Hepatocyte (in vitro differentiated cells): Measurements from ENCODE around the gene TMEM222. TPM values are rescaled to one million over a fixed set of nuclear protein-coding genes. Genes with fewer than 3 reads are reported as not detected.

ENCODE experiments used
- DNase-seq: peaks from one replicate; pipeline ENCODE4 v3.0.0-alpha.2; 2016; ENCODE audit warnings: low spot score
- H2AFZ ChIP-seq: fragments of 200-600 bp; sonication (generic); 2 replicates; pipeline ENCODE4 v1.6.0; 2016; ENCODE audit warnings: antibody characterized with exemption, mild to moderate bottlenecking
- H3K27ac ChIP-seq: fragments of 200-600 bp; sonication (generic); 2 replicates; pipeline ENCODE4 v1.5.1; 2016; ENCODE audit warnings: mild to moderate bottlenecking
- H3K27me3 ChIP-seq: fragments of 200-600 bp; sonication (generic); 2 replicates; pipeline ENCODE4 v1.6.1; 2016
- H3K36me3 ChIP-seq: fragments of 200-600 bp; sonication (generic); replicated peaks from 2 replicates; pipeline ENCODE4 v1.5.1; 2016; ENCODE audit warnings: low read depth; ENCODE audit not compliant: insufficient read depth
- H3K4me1 ChIP-seq: fragments of 200-600 bp; sonication (generic); 2 replicates; pipeline ENCODE4 v1.5.1; 2016; ENCODE audit warnings: mild to moderate bottlenecking, moderate library complexity; ENCODE audit not compliant: insufficient read depth
- H3K4me2 ChIP-seq: fragments of 200-600 bp; sonication (generic); 2 replicates; pipeline ENCODE4 v1.6.0; 2016
- H3K4me3 ChIP-seq: fragments of 200-600 bp; sonication (generic); 2 replicates; pipeline ENCODE4 v1.5.1; 2016; ENCODE audit warnings: mild to moderate bottlenecking
- H3K79me2 ChIP-seq: fragments of 200-600 bp; sonication (generic); 2 replicates; pipeline ENCODE4 v1.6.0; 2017; ENCODE audit warnings: mild to moderate bottlenecking
- H3K9me2 ChIP-seq: fragments of 200-600 bp; sonication (generic); replicated peaks from 2 replicates; pipeline ENCODE4 v1.6.0; 2017; ENCODE audit warnings: mild to moderate bottlenecking; ENCODE audit not compliant: insufficient read depth
- H3K9me3 ChIP-seq: fragments of 200-600 bp; sonication (generic); 2 replicates; pipeline ENCODE4 v1.5.1; 2016; ENCODE audit warnings: low read depth, mild to moderate bottlenecking
- H4K20me1 ChIP-seq: fragments of 200-600 bp; sonication (generic); 2 replicates; pipeline ENCODE4 v1.6.0; 2016; ENCODE audit warnings: mild to moderate bottlenecking; ENCODE audit not compliant: insufficient read depth, poor library complexity, severe bottlenecking
- EZH2 ChIP-seq: fragments of 200-600 bp; sonication (generic); IDR thresholded peaks from 2 replicates; pipeline ENCODE4 v1.6.1; 2016; ENCODE audit warnings: antibody characterized with exemption, mild to moderate bottlenecking, borderline replicate concordance
- EZH2phosphoT487 ChIP-seq: fragments of 200-600 bp; sonication (generic); IDR thresholded peaks from one replicate; pipeline ENCODE4 v1.6.1; 2018; ENCODE audit warnings: antibody characterized with exemption, mild to moderate bottlenecking, low read depth, moderate library complexity; ENCODE audit not compliant: unreplicated experiment, severe bottlenecking
- WGBS: methylation state at CpG from one replicate; pipeline ENCODE4 v1.1.6; 2016; ENCODE audit warnings: low lambda C conversion rate; ENCODE audit errors: missing lambda C conversion rate; 5-methylcytosine and 5-hydroxymethylcytosine counted together
- polyA plus RNA-seq: library from polyadenylated mRNA; unstranded; fragments of >200 nt; fragmentation: Nextera tagmentation; extraction: Ambion mirVana; gene quantifications from 2 replicates; pipeline ENCODE4 v1.2.1, GENCODE V29; 2016
- total RNA-seq: library from RNA; depleted of rRNA; stranded (reverse); fragments of >200 nt; gene quantifications from 2 replicates; pipeline ENCODE4 v1.2.3, GENCODE V29; 2014
- TF ChIP-seq, protein P1 (sequence below): fragments of 200-600 bp; sonication (generic); IDR thresholded peaks from 2 replicates; pipeline ENCODE4 v1.5.1; 2016; ENCODE audit warnings: antibody characterized with exemption, mild to moderate bottlenecking; ENCODE audit not compliant: poor library complexity

TMEM222 gene, protein sequence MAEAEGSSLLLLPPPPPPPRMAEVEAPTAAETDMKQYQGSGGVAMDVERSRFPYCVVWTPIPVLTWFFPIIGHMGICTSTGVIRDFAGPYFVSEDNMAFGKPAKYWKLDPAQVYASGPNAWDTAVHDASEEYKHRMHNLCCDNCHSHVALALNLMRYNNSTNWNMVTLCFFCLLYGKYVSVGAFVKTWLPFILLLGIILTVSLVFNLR
- total RNA-seq = 29.7 and 38.0 TPM in 2 replicates
- 55.3 and 57.1 TPM in 2 replicates for polyA plus RNA-seq

DNA sequence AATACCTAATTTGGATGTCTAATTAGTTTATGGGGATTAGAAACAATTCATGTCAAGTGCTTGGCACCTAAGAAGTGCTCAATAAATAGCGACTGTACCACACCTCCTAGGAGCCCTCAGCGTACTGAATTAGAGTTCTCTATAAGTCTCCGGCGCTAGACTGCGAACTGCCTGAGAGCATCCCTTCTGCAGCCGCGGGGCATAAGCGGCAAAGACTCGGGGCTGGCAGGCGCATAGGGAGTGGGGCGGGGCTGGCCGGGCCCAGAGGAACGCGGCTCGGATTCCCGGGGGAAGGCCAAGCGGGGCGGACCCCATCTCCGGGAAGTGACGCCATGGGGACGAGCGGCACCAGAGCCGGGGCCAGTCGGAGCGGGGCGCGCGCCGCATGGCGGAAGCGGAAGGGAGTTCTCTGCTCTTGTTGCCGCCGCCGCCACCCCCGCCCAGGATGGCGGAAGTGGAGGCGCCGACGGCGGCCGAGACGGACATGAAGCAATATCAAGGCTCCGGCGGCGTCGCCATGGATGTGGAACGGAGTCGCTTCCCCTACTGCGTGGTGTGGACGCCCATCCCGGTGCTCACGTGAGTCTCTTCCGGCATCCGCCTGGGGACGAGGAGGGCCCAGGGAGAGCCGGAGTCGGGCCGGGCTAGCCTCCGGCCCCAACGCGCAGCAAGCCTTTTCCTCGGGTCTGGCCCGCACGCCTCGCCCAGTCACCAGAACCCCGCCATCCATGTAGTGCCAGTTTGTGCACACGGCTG is at the start of gene TMEM222:
Gene TMEM222, plus strand, starts transcription at position 351 of the 756 bp plus-strand sequence. Its CDS starts 35 bp downstream, at position 386.
- peak within 1 kb of the TSS; percentile 90 for H3K4me2 ChIP-seq
- TF ChIP-seq EZH2 = no peak
- TF ChIP-seq, protein P1, sequence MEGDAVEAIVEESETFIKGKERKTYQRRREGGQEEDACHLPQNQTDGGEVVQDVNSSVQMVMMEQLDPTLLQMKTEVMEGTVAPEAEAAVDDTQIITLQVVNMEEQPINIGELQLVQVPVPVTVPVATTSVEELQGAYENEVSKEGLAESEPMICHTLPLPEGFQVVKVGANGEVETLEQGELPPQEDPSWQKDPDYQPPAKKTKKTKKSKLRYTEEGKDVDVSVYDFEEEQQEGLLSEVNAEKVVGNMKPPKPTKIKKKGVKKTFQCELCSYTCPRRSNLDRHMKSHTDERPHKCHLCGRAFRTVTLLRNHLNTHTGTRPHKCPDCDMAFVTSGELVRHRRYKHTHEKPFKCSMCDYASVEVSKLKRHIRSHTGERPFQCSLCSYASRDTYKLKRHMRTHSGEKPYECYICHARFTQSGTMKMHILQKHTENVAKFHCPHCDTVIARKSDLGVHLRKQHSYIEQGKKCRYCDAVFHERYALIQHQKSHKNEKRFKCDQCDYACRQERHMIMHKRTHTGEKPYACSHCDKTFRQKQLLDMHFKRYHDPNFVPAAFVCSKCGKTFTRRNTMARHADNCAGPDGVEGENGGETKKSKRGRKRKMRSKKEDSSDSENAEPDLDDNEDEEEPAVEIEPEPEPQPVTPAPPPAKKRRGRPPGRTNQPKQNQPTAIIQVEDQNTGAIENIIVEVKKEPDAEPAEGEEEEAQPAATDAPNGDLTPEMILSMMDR = no peak
- TF ChIP-seq EZH2phosphoT487 = no peak
- peaks cover 11% of the 10 kb centered on the region for H3K4me1 ChIP-seq
- peaks cover 10% of the 10 kb centered on the region for H4K20me1 ChIP-seq
- H2AFZ ChIP-seq = peak within 1 kb of the TSS; percentile 96
- H3K9me2 ChIP-seq = no peaks in the 10 kb centered on the region
- peak; percentile 98 for DNase-seq
- H3K27ac ChIP-seq = peak within 1 kb of the TSS; percentile 95
- H3K79me2 ChIP-seq = peaks cover 47% of the 10 kb centered on the region
- 2% methylated on average over 56 of the region's 67 CpGs for WGBS
- no peaks in the 10 kb centered on the region for H3K9me3 ChIP-seq
- no peaks in the 10 kb centered on the region for H3K27me3 ChIP-seq
- H3K4me3 ChIP-seq = peak within 1 kb of the TSS; percentile 69
- no peaks in the 10 kb centered on the region for H3K36me3 ChIP-seq

DNA sequence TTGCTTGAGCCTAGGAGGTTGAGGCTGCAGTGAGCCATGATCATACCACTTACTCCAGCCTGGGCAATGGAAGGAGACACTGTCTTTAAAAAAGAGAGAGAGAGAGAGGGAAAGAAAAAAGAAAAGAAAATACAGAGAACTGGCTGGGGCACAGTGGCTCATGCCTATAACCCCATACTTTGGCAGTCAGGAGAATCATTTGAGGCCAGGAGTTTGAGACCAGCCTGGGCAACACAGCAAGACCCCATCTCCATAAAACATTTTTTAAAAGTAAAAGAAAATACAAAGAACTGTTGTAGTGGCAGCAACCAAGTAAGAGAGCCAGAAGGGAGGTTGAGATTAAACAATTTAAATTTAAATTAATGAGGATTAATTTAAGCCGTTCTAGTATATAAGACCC is 47.8 kb upstream of the TMEM222 start:
- H3K27ac ChIP-seq = no peak overlapping the region
- H3K27me3 ChIP-seq = no peaks in the 10 kb centered on the region
- H3K79me2 ChIP-seq = no peaks in the 10 kb centered on the region
- TF ChIP-seq, protein P1 = no peak
- TF ChIP-seq EZH2 = no peak
- no peak for TF ChIP-seq EZH2phosphoT487
- no peaks in the 10 kb centered on the region for H4K20me1 ChIP-seq
- no peak overlapping the region for H2AFZ ChIP-seq
- no peaks in the 10 kb centered on the region for H3K36me3 ChIP-seq
- H3K9me2 ChIP-seq = no peaks in the 10 kb centered on the region
- DNase-seq = no peak
- no peak overlapping the region for H3K4me2 ChIP-seq
- H3K9me3 ChIP-seq = no peaks in the 10 kb centered on the region
- WGBS = 94% methylated on average over 1 of the region's 1 CpG
- no peak overlapping the region for H3K4me3 ChIP-seq
- no peaks in the 10 kb centered on the region for H3K4me1 ChIP-seq

DNA sequence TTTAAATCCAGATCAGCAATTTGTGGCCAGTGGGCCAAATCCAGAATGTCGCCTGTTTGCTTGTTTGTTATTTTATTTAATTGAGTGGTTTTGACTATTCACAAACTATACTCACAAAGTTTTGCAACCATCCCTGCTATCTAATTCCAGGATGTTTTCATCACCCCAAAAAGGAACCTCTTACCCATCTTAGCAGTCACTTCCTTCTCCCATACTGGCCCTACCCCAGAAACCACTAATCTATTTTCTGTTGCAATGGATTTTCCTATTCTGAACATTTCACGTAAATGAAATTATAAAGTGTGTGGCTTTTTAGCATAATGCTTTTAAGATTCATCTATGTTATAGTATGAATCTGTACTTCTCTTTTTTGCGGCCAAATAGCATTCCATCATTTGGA is 46.3 kb upstream of the TMEM222 start:
- no peak overlapping the region for H3K27ac ChIP-seq
- no peak overlapping the region for H3K4me3 ChIP-seq
- H3K79me2 ChIP-seq = no peaks in the 10 kb centered on the region
- TF ChIP-seq EZH2 = no peak
- TF ChIP-seq, protein P1 = no peak
- TF ChIP-seq EZH2phosphoT487 = no peak
- H2AFZ ChIP-seq = no peak overlapping the region
- 83% methylated on average over 3 of the region's 3 CpGs for WGBS
- no peaks in the 10 kb centered on the region for H3K9me2 ChIP-seq
- no peaks in the 10 kb centered on the region for H3K9me3 ChIP-seq
- H4K20me1 ChIP-seq = no peaks in the 10 kb centered on the region
- no peaks in the 10 kb centered on the region for H3K36me3 ChIP-seq
- H3K4me2 ChIP-seq = no peak overlapping the region
- H3K4me1 ChIP-seq = no peaks in the 10 kb centered on the region
- DNase-seq = no peak
- no peaks in the 10 kb centered on the region for H3K27me3 ChIP-seq
